Thyroid gland (tissue), 4 donors: ENCODE measurements around the gene PCP4L1.

Source experiments
- POLR2A ChIP-seq, 2 donors: fragments of 450-650 bp; IDR thresholded peaks; one replicate each; pipeline ENCODE4 v1.6.1; 2017; ENCODE audit warnings: antibody characterized with exemption in 2 of 2, mild to moderate bottlenecking in 2 of 2, moderate library complexity in 1 of 2
- TF ChIP-seq, protein P1 (sequence below), 6 experiments: fragments of 200-600 bp in 3 of 6; fragments of 450-650 bp in 3 of 6; sonication (generic) in 3 of 6; IDR thresholded peaks; one replicate each; pipeline ENCODE4 v1.5.1; 2016 to 2019; ENCODE audit warnings: antibody characterized with exemption in 6 of 6, mild to moderate bottlenecking in 2 of 6, inconsistent platforms in 1 of 6, moderate library complexity in 1 of 6

DNA sequence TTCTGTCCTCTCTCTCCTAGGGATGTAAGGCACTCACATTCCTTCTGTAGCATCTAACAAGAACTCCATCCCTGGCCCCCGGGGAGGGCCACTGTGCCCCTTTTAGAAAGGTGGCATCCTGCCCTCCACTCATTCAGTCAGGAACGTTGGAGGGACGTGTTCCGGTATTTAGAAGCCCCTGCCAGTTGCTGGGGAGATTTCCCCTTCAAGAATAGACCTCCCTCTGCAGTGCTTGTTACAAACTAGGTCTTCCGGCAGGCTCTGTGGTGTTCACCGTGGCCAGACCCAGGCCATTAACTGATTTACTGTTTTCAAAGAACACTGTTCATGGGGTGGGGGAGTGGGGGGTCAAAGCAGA lies 779 bp downstream of the PCP4L1 start:
- TF ChIP-seq, protein P1, sequence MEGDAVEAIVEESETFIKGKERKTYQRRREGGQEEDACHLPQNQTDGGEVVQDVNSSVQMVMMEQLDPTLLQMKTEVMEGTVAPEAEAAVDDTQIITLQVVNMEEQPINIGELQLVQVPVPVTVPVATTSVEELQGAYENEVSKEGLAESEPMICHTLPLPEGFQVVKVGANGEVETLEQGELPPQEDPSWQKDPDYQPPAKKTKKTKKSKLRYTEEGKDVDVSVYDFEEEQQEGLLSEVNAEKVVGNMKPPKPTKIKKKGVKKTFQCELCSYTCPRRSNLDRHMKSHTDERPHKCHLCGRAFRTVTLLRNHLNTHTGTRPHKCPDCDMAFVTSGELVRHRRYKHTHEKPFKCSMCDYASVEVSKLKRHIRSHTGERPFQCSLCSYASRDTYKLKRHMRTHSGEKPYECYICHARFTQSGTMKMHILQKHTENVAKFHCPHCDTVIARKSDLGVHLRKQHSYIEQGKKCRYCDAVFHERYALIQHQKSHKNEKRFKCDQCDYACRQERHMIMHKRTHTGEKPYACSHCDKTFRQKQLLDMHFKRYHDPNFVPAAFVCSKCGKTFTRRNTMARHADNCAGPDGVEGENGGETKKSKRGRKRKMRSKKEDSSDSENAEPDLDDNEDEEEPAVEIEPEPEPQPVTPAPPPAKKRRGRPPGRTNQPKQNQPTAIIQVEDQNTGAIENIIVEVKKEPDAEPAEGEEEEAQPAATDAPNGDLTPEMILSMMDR (IDR thresholded peaks at IDR 0.05), result no peak
- TF ChIP-seq POLR2A (IDR thresholded peaks at IDR 0.05), result no peak
